ENCODE data around the gene EPB41L4B. TPM values are rescaled to one million over a fixed set of nuclear protein-coding genes. Genes with fewer than 3 reads are reported as not detected.
A peak's percentile ranks its signal among the peaks of the same experiment; 100 is the strongest.

The EPB41L4B gene
- total and polyA plus RNA-seq, 2 of the 13 experiments (the other 11 are each of a cell fraction or from before 2014, with no cell fraction given): 17.6 to 22.1 TPM

DNA sequence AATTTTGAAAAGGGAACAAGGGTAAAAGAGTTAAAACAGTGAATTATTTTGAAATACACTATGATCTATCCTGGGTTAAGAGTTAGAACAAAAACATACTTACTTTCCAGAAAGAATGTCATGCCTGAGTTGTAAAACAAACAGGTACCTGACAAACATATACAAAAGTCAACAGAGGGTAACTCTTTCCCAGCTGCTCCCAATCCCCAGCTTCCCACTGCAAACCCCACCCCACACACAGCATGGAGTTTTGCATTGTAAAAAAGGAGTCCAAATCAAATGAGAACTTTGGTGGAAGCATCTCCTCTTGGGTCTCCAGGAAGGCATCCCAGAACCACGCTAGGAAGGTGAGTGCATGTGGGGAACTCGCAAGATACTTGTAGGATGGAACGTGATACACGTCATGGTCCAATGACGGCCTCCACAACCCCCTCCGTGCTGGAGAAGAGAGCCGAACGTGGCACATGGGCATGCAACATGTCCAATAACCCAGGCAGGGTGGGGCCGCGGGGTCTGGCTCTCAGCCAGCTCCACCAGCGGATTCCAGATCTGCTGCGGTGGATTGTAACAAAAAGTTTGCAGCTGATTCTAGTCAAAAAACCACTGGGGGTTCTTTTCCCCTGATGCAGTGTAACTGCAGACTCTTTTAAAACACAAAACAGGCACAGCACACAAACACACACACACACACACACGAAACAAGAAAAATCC, 55.8 kb downstream of the EPB41L4B start (continued):
- TF ChIP-seq, protein P1, sequence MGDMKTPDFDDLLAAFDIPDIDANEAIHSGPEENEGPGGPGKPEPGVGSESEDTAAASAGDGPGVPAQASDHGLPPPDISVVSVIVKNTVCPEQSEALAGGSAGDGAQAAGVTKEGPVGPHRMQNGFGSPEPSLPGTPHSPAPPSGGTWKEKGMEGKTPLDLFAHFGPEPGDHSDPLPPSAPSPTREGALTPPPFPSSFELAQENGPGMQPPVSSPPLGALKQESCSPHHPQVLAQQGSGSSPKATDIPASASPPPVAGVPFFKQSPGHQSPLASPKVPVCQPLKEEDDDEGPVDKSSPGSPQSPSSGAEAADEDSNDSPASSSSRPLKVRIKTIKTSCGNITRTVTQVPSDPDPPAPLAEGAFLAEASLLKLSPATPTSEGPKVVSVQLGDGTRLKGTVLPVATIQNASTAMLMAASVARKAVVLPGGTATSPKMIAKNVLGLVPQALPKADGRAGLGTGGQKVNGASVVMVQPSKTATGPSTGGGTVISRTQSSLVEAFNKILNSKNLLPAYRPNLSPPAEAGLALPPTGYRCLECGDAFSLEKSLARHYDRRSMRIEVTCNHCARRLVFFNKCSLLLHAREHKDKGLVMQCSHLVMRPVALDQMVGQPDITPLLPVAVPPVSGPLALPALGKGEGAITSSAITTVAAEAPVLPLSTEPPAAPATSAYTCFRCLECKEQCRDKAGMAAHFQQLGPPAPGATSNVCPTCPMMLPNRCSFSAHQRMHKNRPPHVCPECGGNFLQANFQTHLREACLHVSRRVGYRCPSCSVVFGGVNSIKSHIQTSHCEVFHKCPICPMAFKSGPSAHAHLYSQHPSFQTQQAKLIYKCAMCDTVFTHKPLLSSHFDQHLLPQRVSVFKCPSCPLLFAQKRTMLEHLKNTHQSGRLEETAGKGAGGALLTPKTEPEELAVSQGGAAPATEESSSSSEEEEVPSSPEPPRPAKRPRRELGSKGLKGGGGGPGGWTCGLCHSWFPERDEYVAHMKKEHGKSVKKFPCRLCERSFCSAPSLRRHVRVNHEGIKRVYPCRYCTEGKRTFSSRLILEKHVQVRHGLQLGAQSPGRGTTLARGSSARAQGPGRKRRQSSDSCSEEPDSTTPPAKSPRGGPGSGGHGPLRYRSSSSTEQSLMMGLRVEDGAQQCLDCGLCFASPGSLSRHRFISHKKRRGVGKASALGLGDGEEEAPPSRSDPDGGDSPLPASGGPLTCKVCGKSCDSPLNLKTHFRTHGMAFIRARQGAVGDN (CRISPR knock-in tag; IDR thresholded peaks at IDR 0.05): peak; percentile 27; the same call in 1 of the 2 replicates
- TF ChIP-seq PCBP2 (optimal IDR thresholded peaks at IDR 0.05; ENCODE audit: low read depth, low read length, poor library complexity, severe bottlenecking) (no peak), FOXA3 (CRISPR knock-in tag; IDR thresholded peaks at IDR 0.05) (peak; percentile 61)
- TF ChIP-seq, protein P2, sequence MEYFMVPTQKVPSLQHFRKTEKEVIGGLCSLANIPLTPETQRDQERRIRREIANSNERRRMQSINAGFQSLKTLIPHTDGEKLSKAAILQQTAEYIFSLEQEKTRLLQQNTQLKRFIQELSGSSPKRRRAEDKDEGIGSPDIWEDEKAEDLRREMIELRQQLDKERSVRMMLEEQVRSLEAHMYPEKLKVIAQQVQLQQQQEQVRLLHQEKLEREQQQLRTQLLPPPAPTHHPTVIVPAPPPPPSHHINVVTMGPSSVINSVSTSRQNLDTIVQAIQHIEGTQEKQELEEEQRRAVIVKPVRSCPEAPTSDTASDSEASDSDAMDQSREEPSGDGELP (IDR thresholded peaks at IDR 0.05; ENCODE audit: borderline replicate concordance, low read depth): peak; percentile 15; the same call in 1 of the 2 replicates
- TF ChIP-seq, protein P3, sequence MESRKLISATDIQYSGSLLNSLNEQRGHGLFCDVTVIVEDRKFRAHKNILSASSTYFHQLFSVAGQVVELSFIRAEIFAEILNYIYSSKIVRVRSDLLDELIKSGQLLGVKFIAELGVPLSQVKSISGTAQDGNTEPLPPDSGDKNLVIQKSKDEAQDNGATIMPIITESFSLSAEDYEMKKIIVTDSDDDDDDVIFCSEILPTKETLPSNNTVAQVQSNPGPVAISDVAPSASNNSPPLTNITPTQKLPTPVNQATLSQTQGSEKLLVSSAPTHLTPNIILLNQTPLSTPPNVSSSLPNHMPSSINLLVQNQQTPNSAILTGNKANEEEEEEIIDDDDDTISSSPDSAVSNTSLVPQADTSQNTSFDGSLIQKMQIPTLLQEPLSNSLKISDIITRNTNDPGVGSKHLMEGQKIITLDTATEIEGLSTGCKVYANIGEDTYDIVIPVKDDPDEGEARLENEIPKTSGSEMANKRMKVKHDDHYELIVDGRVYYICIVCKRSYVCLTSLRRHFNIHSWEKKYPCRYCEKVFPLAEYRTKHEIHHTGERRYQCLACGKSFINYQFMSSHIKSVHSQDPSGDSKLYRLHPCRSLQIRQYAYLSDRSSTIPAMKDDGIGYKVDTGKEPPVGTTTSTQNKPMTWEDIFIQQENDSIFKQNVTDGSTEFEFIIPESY (CRISPR knock-in tag; IDR thresholded peaks at IDR 0.05): peak; percentile 47; the same call in 1 of the 2 replicates

Data from HepG2 (cell line).